Measurements from ENCODE around the gene TNFAIP1. TPM values are rescaled to one million over a fixed set of nuclear protein-coding genes. Genes with fewer than 3 reads are reported as not detected.

TNFAIP1 gene
- total RNA-seq, 4 donors from 2014 or later, result 18.2 to 67.1 (median 38.4) TPM

- Histone ChIP-seq H3K4me3 (peak overlapping the region; percentile 48 to 63), H3K36me3 (no peaks in the 10 kb centered on the region), H3K27me3 (no peaks in the 10 kb centered on the region), H3K9me3 (no peaks in the 10 kb centered on the region), H3K4me1 (peaks cover 0 to 3% of the 10 kb centered on the region in 2 donors), H3K27ac (peak overlapping the region; percentile 42 to 76)
- intact Hi-C loops (cut with DNase I; ENCODE audit: low total_unique reads), result no loop called here
- TF ChIP-seq CTCF (IDR thresholded peaks at IDR 0.05) (no peak), POLR2A (IDR thresholded peaks at IDR 0.05) (no peak)
- DNase-seq, result no peak
Measured at GRCh38 chr17:28319598-28319935, 16.0 kb upstream of the TNFAIP1 start.

GRCh38 chr17:28320215-28321061 lies 15.1 kb upstream of the TNFAIP1 start:
- H3K27ac ChIP-seq, result no peak overlapping the region
- H3K27me3 ChIP-seq, result no peaks in the 10 kb centered on the region
- intact Hi-C loops (cut with DNase I; ENCODE audit: low total_unique reads), result no loop called here
- peak overlapping the region in 1 of 2 donors; percentile 63 for H3K4me3 ChIP-seq
- no peaks in the 10 kb centered on the region for H3K9me3 ChIP-seq
- no peaks in the 10 kb centered on the region for H3K36me3 ChIP-seq
- DNase-seq, result no peak
- TF ChIP-seq CTCF (IDR thresholded peaks at IDR 0.05) (no peak), POLR2A (IDR thresholded peaks at IDR 0.05) (no peak)
- H3K4me1 ChIP-seq, result peaks cover 0 to 3% of the 10 kb centered on the region in 2 donors

GRCh38 chr17:28324267-28324745 lies 11.3 kb upstream of the TNFAIP1 start:
- Histone ChIP-seq H3K36me3 (no peaks in the 10 kb centered on the region), H3K4me1 (no peaks in the 10 kb centered on the region), H3K27ac (no peak overlapping the region), H3K9me3 (no peaks in the 10 kb centered on the region), H3K27me3 (no peaks in the 10 kb centered on the region), H3K4me3 (no peak overlapping the region)
- DNase-seq, result no peak
- intact Hi-C loops (cut with DNase I; ENCODE audit: low total_unique reads), result no loop called here
- TF ChIP-seq CTCF (IDR thresholded peaks at IDR 0.05) (no peak), POLR2A (IDR thresholded peaks at IDR 0.05) (no peak)

GRCh38 chr17:28324781-28325180 lies 10.8 kb upstream of the TNFAIP1 start:
- Histone ChIP-seq H3K27me3 (no peaks in the 10 kb centered on the region), H3K4me3 (no peak overlapping the region), H3K4me1 (no peaks in the 10 kb centered on the region), H3K9me3 (no peaks in the 10 kb centered on the region), H3K27ac (no peak overlapping the region), H3K36me3 (no peaks in the 10 kb centered on the region)
- intact Hi-C loops (cut with DNase I; ENCODE audit: low total_unique reads), result no loop called here
- DNase-seq, result no peak
- TF ChIP-seq POLR2A (IDR thresholded peaks at IDR 0.05), result no peak
- TF ChIP-seq CTCF (IDR thresholded peaks at IDR 0.05), result no peak

GRCh38 chr17:28325211-28325610 lies 10.3 kb upstream of the TNFAIP1 start:
- TF ChIP-seq CTCF (IDR thresholded peaks at IDR 0.05) (no peak), POLR2A (IDR thresholded peaks at IDR 0.05) (no peak)
- intact Hi-C loops (cut with DNase I; ENCODE audit: low total_unique reads), result no loop called here
- Histone ChIP-seq H3K27me3 (no peaks in the 10 kb centered on the region), H3K27ac (no peak overlapping the region), H3K36me3 (no peaks in the 10 kb centered on the region), H3K4me3 (no peak overlapping the region), H3K9me3 (no peaks in the 10 kb centered on the region), H3K4me1 (no peaks in the 10 kb centered on the region)
- no peak for DNase-seq
